Left hindlimb (tissue), 1 donor: ENCODE data around the gene YTHDC1.
"Not testable (repeated sequence)": the region's sequence is repeated elsewhere in the genome, so short reads cannot be mapped to it uniquely, and the experiment has no call there.

Source experiments
- DNase-seq: peaks from one replicate; pipeline ENCODE4 v3.0.0-alpha.2; 2018

Gene YTHDC1

GRCh38 chr4:68349649-68350360 lies at the start of gene YTHDC1:
TSS of gene YTHDC1 (minus strand) at chr4:68350090. CDS start at chr4:68349753, 337 bp downstream.
- DNase-seq = peak; percentile 97

GRCh38 chr4:68399306-68399705 lies 49.4 kb upstream of the YTHDC1 start:
- no peak for DNase-seq

GRCh38 chr4:68396756-68397155 lies 46.9 kb upstream of the YTHDC1 start:
- DNase-seq = no peak

GRCh38 chr4:68391436-68391835 lies 41.5 kb upstream of the YTHDC1 start:
- DNase-seq = no peak

GRCh38 chr4:68390205-68390935 lies 40.5 kb upstream of the YTHDC1 start:
- DNase-seq = no peak

GRCh38 chr4:68389386-68389913 lies 39.6 kb upstream of the YTHDC1 start:
- DNase-seq = not testable (repeated sequence)

- no peak for DNase-seq
These were observed 38.5 kb upstream of the YTHDC1 start for GRCh38 chr4:68388347-68388865.

GRCh38 chr4:68385267-68385666 lies 35.4 kb upstream of the YTHDC1 start:
- no peak for DNase-seq

GRCh38 chr4:68383115-68383514 lies 33.2 kb upstream of the YTHDC1 start:
- no peak for DNase-seq

GRCh38 chr4:68378226-68378625 lies 28.3 kb upstream of the YTHDC1 start:
- no peak for DNase-seq

GRCh38 chr4:68375667-68376559 lies 26.0 kb upstream of the YTHDC1 start:
- DNase-seq = peak; percentile 31

- DNase-seq = peak; percentile 87
These were observed 23.6 kb upstream of the YTHDC1 start for GRCh38 chr4:68373513-68373912.

GRCh38 chr4:68372588-68372987 lies 22.7 kb upstream of the YTHDC1 start:
- no peak for DNase-seq

GRCh38 chr4:68369142-68369805 lies 19.4 kb upstream of the YTHDC1 start:
- DNase-seq = no peak

- DNase-seq = no peak
These were observed 18.8 kb upstream of the YTHDC1 start for GRCh38 chr4:68368691-68369131.

- DNase-seq = no peak
These were observed 17.9 kb upstream of the YTHDC1 start for GRCh38 chr4:68367835-68368234.

- no peak for DNase-seq
These were observed 16.7 kb upstream of the YTHDC1 start for GRCh38 chr4:68366600-68366999.

- DNase-seq = no peak
These were observed 15.2 kb upstream of the YTHDC1 start for GRCh38 chr4:68365068-68365467.

- DNase-seq = no peak
These were observed 11.3 kb upstream of the YTHDC1 start for GRCh38 chr4:68361146-68361589.

- DNase-seq = no peak
These were observed 10.5 kb upstream of the YTHDC1 start for GRCh38 chr4:68360231-68360968.

- DNase-seq = no peak
These were observed 9.6 kb upstream of the YTHDC1 start for GRCh38 chr4:68359508-68359907.
